ENCODE measurements around the gene HELB. TPM values are rescaled to one million over a fixed set of nuclear protein-coding genes. Genes with fewer than 3 reads are reported as not detected.

The HELB gene
- total RNA-seq, result 10 to 100 TPM; 35.8 to 36.0 TPM

DNA sequence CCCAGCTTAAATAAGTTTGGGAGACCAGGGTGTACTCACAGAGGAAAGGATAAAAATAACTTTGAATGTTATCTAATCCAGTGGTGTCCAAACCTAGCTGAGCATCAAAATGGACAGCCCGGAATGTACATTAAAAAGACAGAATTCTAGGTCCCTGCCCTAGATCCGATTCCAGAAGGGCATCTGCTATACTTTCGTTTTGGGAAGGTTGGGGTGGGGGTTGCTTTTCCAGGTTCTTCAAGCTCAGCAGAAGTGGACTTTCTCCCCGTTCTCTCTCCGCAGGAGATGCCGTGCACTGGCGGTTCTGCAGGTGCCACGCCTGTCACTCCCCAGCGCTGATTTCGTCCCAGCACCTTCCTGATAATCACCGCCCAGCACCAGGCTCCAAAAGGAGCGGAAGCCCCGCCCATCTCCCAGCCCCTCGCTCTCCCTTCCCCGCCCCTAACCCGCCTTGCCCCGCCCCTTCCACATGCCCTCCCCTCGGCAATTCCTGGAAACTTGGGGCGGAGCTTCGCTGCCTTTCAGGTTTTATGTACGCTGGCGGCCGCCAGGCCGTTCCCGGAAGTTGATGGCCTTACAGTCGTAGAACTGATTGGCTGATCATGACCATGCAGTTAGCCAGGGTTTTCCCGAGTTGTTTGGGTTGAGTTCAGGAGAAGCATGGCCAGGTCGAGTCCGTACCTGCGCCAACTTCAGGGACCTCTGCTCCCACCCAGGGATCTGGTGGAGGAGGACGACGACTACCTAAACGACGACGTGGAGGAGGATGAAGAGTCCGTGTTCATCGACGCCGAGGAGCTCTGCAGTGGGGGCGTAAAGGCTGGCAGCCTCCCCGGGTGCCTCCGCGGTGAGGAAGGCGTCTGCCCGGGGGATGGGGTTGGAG lies at the start of gene HELB:
TSS of gene HELB (plus strand) at position 550 of the 883 bp plus-strand sequence. CDS start at position 661, 111 bp downstream.
- peaks cover 3% of the 10 kb centered on the region for H3K27me3 Mint-ChIP-seq
- H3K9me3 Mint-ChIP-seq, result no peaks in the 10 kb centered on the region
- DNase-seq (peak; percentile 93), ATAC-seq (ENCODE audit: low read depth) (peak; percentile 79)
- H3K4me1 Mint-ChIP-seq, result peaks cover 38% of the 10 kb centered on the region
- H3K4me3 Mint-ChIP-seq, result peak within 1 kb of the TSS; percentile 98
- H3K27ac Mint-ChIP-seq, result peak within 1 kb of the TSS; percentile 99
- H3K36me3 Mint-ChIP-seq, result peaks cover 25% of the 10 kb centered on the region
- POLR2A ChIA-PET, result interaction anchor here (0.6 to 4.1 kb wide), 18 partner anchors 8 to 174 kb away, joined by 3 to 96 read pairs (median 6); partner anchors contain the start of genes LLPH and TMBIM4

DNA sequence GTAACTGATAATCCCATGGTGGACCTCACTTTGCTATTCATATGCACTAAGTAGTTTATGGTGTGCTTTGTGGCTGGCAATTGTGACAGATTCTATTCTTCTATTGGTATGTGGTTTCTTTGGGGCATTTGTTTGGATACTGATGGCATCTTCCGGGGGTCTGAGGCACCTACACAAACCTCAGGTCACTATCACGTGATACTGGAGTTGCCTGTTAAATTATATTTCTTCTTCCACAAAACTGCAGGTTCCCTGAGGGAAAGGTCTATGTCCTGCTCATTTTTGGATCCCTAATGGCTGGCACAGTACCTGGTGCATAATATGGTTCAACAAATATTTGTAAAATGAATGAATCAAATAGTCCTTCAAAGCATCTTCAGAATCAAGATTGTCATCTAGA lies 49.5 kb upstream of the HELB start:
- DNase-seq, result no peak

DNA sequence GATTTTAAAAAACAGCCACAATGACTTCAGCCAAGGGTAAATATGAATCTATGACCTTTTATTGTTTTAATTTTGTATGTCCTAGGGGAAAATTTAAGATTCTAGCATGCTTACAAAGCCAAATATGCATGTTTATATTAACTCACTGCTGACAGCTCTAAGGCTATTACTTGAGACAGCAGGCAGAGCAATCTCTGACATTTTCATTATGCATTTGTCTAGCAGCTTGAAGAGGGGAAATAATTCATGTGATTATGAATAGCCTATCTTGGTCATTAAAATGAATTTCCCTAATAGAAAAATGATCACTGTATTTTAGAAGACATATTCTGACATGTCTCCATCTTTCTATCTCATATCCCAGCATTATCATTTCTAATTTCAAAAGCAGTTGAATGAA lies 46.6 kb upstream of the HELB start:
- Mint-ChIP-seq H3K27me3 (peaks cover 4% of the 10 kb centered on the region), H3K27ac (no peak overlapping the region), H3K36me3 (no peaks in the 10 kb centered on the region), H3K4me3 (no peak overlapping the region), H3K4me1 (no peaks in the 10 kb centered on the region), H3K9me3 (no peaks in the 10 kb centered on the region)
- ATAC-seq (ENCODE audit: low read depth) (no peak), DNase-seq (no peak)
- POLR2A ChIA-PET, result no interaction called here

More for the DNA sequence above, 49.5 kb upstream of the HELB start:
- ATAC-seq (ENCODE audit: low read depth), result no peak
- H3K4me1 Mint-ChIP-seq, result no peaks in the 10 kb centered on the region
- H3K27ac Mint-ChIP-seq, result no peak overlapping the region
- H3K4me3 Mint-ChIP-seq, result no peak overlapping the region
- H3K36me3 Mint-ChIP-seq, result no peaks in the 10 kb centered on the region
- H3K9me3 Mint-ChIP-seq, result no peaks in the 10 kb centered on the region
- H3K27me3 Mint-ChIP-seq, result peaks cover 2% of the 10 kb centered on the region
- POLR2A ChIA-PET, result no interaction called here

DNA sequence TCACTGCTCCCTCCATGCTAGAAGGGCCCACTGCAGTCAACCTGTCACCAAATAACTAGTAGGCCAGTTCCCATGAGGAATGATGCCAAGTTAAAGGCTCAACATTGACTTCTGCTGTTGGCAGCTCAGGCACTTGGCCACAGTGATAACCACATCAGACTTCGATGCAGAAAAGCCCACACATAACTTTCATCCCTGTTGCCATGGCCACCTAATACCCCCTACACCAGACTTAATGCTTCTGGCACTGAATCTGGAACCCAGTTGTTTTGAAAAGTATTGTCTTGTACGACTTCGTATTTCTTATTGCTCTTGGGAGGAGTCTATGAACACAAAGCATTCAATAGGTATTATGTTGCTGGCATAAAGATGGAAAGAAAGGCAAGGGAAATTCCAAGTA lies 44.3 kb upstream of the HELB start:
- H3K9me3 Mint-ChIP-seq, result no peaks in the 10 kb centered on the region
- DNase-seq, result no peak
- H3K27me3 Mint-ChIP-seq, result peaks cover 8% of the 10 kb centered on the region
- no peak for ATAC-seq (ENCODE audit: low read depth)
- H3K4me1 Mint-ChIP-seq, result no peaks in the 10 kb centered on the region
- no peaks in the 10 kb centered on the region for H3K36me3 Mint-ChIP-seq
- H3K27ac Mint-ChIP-seq, result no peak overlapping the region
- H3K4me3 Mint-ChIP-seq, result no peak overlapping the region
- POLR2A ChIA-PET, result no interaction called here

DNA sequence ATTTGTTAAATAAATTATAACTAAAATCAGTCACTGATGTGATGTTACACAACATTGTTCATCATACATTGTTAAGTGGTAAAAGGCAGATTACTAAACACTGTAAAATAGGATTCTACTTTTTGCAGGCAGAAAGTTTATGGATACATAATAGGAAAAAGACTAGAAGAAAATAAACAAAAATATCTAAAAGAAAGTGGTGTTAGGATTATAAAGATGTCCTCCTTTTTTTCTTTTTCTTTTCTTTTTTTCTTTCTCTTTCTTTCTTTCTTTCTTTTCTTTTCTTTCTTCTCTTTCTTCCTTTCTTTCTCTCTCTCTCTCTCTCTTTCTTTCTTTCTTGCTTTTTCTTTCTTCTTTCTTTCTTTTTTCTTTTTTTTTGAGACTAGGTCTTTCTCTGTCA lies 39.6 kb upstream of the HELB start:
- POLR2A ChIA-PET, result no interaction called here
- Mint-ChIP-seq H3K36me3 (no peaks in the 10 kb centered on the region), H3K4me3 (no peak overlapping the region), H3K27me3 (peaks cover 14% of the 10 kb centered on the region), H3K4me1 (peaks cover 2% of the 10 kb centered on the region), H3K27ac (no peak overlapping the region), H3K9me3 (no peaks in the 10 kb centered on the region)
- ATAC-seq (ENCODE audit: low read depth) (no peak), DNase-seq (no peak)

DNA sequence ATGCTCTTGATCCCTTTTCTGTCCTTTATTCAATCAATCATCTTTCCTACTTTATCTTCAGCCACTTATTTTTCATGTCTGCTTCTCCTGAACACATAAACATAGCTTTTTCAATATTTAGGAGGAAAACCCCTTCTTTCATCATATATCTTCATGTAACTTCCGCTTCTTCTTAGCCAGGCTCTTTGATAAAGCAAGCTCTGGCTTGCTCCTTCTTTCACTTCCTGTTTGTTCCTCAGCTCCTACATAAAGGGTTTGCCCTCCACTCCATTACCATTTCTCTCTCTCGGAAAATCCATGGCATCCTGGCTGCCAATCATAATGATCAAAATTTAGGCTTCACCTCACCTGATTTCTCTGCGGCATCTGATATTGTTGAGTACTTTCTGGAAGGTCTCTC lies 33.7 kb upstream of the HELB start:
- H3K27ac Mint-ChIP-seq, result no peak overlapping the region
- ATAC-seq (ENCODE audit: low read depth), result no peak
- no peak overlapping the region for H3K4me3 Mint-ChIP-seq
- POLR2A ChIA-PET, result interaction anchor here (2.2 kb wide), 1 partner anchor 34 kb away, joined by 6 read pairs; the partner anchor contains the start of gene HELB
- no peaks in the 10 kb centered on the region for H3K36me3 Mint-ChIP-seq
- peaks cover 4% of the 10 kb centered on the region for H3K27me3 Mint-ChIP-seq
- H3K4me1 Mint-ChIP-seq, result peaks cover 3% of the 10 kb centered on the region
- no peak for DNase-seq
- H3K9me3 Mint-ChIP-seq, result no peaks in the 10 kb centered on the region

DNA sequence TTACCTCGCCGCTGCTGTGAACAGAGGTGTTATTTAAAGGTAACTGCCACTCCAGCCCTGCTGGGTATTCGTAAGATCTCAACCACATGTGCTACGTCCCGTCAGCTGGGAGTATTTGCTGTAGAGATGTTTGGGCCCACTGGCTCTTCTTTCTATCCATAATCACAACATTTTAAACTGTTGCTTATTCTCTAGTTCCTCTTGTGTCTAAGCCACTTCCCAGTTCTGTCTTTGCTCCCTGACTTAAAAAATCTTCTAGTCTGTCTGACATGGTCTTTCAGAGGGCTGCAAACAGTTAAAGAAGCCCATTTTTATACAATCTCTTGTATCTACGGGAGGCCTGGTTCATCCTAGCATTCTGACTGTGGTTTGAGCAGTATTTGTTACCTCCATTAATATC lies 33.2 kb upstream of the HELB start:
- ATAC-seq (ENCODE audit: low read depth) (no peak), DNase-seq (no peak)
- peaks cover 3% of the 10 kb centered on the region for H3K4me1 Mint-ChIP-seq
- H3K27ac Mint-ChIP-seq, result no peak overlapping the region
- peaks cover 2% of the 10 kb centered on the region for H3K27me3 Mint-ChIP-seq
- POLR2A ChIA-PET, result interaction anchor here (2.2 kb wide), 1 partner anchor 34 kb away, joined by 6 read pairs; the partner anchor contains the start of gene HELB
- no peak overlapping the region for H3K4me3 Mint-ChIP-seq
- H3K36me3 Mint-ChIP-seq, result no peaks in the 10 kb centered on the region
- no peaks in the 10 kb centered on the region for H3K9me3 Mint-ChIP-seq

DNA sequence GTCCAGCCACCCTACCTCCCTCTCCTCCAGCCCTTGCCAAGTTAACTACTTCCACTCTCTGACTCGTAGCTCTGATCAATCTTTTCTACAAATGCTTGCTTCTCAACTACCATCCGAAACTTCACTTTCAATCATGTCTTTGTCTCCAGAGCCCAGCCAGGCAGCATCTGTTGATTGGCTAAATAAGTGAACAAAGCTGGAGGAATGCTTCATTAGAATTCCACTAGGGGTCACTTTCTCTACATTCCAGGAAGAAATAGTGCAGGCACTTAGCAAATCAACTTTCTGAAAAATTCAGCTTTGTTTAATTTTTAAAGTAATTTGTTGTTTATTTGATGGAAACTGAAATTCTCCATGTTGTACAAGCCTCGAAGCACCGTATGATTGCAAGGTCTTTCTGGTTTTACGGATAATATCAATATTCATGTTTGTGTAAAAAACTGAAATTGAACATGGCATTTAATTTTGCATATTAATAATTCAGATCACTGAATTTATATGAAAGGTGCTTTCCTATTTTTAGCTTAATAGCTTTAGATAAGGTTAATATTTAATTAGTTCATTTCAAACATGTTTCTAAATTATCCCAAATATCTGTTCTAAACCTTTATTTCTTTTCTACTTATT lies 32.4 kb upstream of the HELB start:
- Mint-ChIP-seq H3K27ac (no peak overlapping the region), H3K4me1 (peaks cover 3% of the 10 kb centered on the region), H3K4me3 (no peak overlapping the region), H3K36me3 (no peaks in the 10 kb centered on the region), H3K9me3 (no peaks in the 10 kb centered on the region), H3K27me3 (peaks cover 1% of the 10 kb centered on the region)
- DNase-seq (no peak), ATAC-seq (ENCODE audit: low read depth) (peak; percentile 54)
- POLR2A ChIA-PET, result interaction anchor here (0.7 to 2.2 kb wide), 2 partner anchors 18 to 33 kb away, joined by 3 to 6 read pairs; partner anchors contain the start of gene HELB

DNA sequence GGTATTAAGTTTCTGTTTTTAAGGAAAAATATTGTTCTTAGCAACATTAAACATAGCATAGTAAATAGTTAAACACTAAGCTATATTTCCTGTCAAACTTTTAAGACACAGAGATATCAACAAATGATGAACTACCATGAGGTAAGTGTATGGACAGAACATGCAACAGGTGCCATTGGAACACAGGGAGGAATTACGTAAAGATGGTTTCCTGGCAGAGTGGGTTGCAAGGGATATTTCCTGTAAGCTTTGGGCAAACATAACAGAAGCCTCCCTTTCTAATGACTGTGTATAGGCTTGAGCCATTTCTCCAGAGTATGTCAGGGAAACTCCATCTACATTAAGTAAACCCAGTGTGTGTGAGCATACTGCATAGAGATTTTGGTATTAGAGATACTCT lies 31.7 kb upstream of the HELB start:
- no peaks in the 10 kb centered on the region for H3K9me3 Mint-ChIP-seq
- peaks cover 3% of the 10 kb centered on the region for H3K4me1 Mint-ChIP-seq
- ATAC-seq (ENCODE audit: low read depth) (no peak), DNase-seq (no peak)
- no peaks in the 10 kb centered on the region for H3K36me3 Mint-ChIP-seq
- no peak overlapping the region for H3K27ac Mint-ChIP-seq
- peaks cover 1% of the 10 kb centered on the region for H3K27me3 Mint-ChIP-seq
- no peak overlapping the region for H3K4me3 Mint-ChIP-seq
- POLR2A ChIA-PET, result interaction anchor here (0.7 kb wide), 1 partner anchor 18 kb away, joined by 3 read pairs; no protein-coding TSS in a partner anchor

DNA sequence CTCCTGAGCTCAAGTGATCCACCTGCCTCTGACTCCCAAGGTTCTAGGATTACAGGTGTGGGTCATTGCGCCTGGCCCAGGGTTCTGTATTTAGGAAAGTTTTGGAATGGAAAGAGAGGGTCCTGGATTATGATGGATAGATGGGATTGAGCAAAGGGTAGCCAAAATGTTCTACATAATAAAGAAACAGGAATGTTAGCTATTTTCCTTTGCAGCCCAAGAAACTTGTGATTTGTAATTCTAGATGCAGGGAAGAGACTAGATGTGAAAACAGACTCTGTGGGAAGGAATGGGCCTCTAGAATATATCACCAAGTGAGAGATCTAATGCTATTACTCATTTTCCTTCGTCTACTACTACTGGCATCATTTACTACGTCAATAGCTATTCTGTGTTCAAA lies 29.6 kb upstream of the HELB start:
- no peak for ATAC-seq (ENCODE audit: low read depth)
- H3K36me3 Mint-ChIP-seq, result no peaks in the 10 kb centered on the region
- peaks cover 1% of the 10 kb centered on the region for H3K27me3 Mint-ChIP-seq
- DNase-seq, result no peak
- no peak overlapping the region for H3K27ac Mint-ChIP-seq
- H3K4me1 Mint-ChIP-seq, result peaks cover 1% of the 10 kb centered on the region
- no peaks in the 10 kb centered on the region for H3K9me3 Mint-ChIP-seq
- POLR2A ChIA-PET, result interaction anchor here (0.7 to 2.0 kb wide), 2 partner anchors 30 to 1103 kb away, joined by 3 to 9 read pairs; partner anchors contain the start of genes HELB and LEMD3
- H3K4me3 Mint-ChIP-seq, result no peak overlapping the region

DNA sequence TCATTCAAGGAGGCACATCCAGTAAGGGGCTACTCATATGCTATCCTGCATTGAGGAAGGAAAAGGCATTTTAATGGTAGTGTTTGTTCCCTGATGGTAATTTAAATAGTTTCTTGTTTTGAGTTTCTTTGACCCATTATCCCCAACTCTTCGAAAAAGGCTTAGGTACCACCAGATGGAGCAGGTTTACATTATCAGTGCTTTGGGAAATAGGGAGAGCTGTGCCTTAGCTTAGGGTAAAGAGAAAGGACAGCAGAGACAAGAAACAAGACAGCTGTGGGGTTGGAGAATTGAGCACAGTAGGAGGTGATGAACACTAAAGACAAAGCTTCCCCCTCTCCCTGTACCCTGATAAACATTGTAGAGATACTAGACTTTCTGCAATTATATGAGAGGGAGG lies 29.1 kb upstream of the HELB start:
- ATAC-seq (ENCODE audit: low read depth) (no peak), DNase-seq (no peak)
- POLR2A ChIA-PET, result interaction anchor here (2.0 kb wide), 1 partner anchor 29 kb away, joined by 9 read pairs; the partner anchor contains the start of gene HELB
- Mint-ChIP-seq H3K27ac (no peak overlapping the region), H3K27me3 (peaks cover 1% of the 10 kb centered on the region), H3K9me3 (no peaks in the 10 kb centered on the region), H3K4me3 (no peak overlapping the region), H3K36me3 (no peaks in the 10 kb centered on the region), H3K4me1 (no peaks in the 10 kb centered on the region)

DNA sequence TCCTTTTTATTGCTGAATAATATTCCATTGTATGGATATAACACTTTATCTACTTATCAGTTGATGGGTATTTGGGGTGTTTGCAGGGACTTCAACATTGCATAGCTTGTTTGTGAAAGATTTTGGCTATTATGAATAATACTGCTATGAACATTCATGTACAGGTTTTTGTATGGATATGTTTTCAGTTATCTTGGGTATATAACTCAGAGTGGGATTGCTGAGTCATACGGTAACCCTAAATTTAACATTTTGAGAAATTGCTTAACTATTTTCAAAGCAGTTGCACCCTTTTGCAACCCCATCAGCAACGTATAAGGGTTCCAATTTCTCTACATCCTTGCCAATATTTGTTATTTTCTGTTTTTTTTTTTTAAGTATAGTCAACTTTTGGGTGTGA lies 27.3 kb upstream of the HELB start:
- Mint-ChIP-seq H3K9me3 (no peaks in the 10 kb centered on the region), H3K4me1 (peaks cover 7% of the 10 kb centered on the region), H3K27me3 (peaks cover 1% of the 10 kb centered on the region), H3K4me3 (no peak overlapping the region), H3K36me3 (no peaks in the 10 kb centered on the region), H3K27ac (no peak overlapping the region)
- DNase-seq, result no peak
- POLR2A ChIA-PET, result no interaction called here
- ATAC-seq (ENCODE audit: low read depth), result no peak

DNA sequence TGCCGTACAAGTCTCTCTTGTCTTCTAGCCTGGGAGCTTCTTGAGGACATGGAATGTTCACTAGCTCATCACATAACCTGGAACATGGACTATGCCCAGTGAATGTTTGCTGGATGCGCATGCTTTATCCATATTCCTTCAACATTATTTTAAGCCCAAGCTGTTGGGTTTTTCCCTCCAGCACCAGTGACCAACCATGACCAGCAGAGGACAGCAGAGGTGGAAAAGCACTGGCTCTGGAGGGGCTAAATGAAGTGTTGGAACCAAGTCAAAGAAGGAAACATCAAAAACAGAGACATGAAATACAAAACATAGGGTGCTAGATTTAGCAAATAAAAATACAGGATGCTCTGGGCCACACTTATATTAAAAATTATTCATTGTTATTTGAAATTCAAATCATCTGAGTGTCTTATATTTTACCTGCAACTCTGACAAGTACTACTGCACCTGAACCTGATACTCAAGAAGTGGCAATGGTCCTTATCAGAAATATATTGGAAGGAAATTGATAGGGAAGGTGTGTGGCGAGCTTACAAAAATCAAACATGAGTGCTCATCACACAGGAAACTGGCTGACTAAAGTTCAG lies 23.1 kb upstream of the HELB start:
- Mint-ChIP-seq H3K27ac (peak overlapping the region; percentile 15), H3K4me3 (no peak overlapping the region)

More for the DNA sequence above, 23.1 kb upstream of the HELB start:
- DNase-seq (peak; percentile 39), ATAC-seq (ENCODE audit: low read depth) (peak; percentile 86)
- Mint-ChIP-seq H3K36me3 (peaks cover 7% of the 10 kb centered on the region), H3K27me3 (peaks cover under 1% of the 10 kb centered on the region), H3K9me3 (peaks cover 13% of the 10 kb centered on the region), H3K4me1 (peaks cover 14% of the 10 kb centered on the region)
- POLR2A ChIA-PET, result interaction anchor here (2.2 to 2.6 kb wide), 2 partner anchors 9 to 24 kb away, joined by 6 to 20 read pairs; partner anchors contain the start of gene HELB

All from activated naive CD8-positive, alpha-beta T cell treated with anti-CD3 and anti-CD28 coated beads, Interleukin-2, amount 10 ng/mL, durations not matched to agents 7 days and 5 days (primary cell).